GM15510 (cell line): Measurements from ENCODE around the gene GPR148.

ENCODE experiments used
- POLR2A ChIP-seq: IDR thresholded peaks from 3 replicates; pipeline ENCODE4 v1.6.1; 2011; ENCODE audit warnings: borderline replicate concordance; ENCODE audit not compliant: insufficient read length; ENCODE audit errors: extremely low read depth

Gene GPR148

DNA sequence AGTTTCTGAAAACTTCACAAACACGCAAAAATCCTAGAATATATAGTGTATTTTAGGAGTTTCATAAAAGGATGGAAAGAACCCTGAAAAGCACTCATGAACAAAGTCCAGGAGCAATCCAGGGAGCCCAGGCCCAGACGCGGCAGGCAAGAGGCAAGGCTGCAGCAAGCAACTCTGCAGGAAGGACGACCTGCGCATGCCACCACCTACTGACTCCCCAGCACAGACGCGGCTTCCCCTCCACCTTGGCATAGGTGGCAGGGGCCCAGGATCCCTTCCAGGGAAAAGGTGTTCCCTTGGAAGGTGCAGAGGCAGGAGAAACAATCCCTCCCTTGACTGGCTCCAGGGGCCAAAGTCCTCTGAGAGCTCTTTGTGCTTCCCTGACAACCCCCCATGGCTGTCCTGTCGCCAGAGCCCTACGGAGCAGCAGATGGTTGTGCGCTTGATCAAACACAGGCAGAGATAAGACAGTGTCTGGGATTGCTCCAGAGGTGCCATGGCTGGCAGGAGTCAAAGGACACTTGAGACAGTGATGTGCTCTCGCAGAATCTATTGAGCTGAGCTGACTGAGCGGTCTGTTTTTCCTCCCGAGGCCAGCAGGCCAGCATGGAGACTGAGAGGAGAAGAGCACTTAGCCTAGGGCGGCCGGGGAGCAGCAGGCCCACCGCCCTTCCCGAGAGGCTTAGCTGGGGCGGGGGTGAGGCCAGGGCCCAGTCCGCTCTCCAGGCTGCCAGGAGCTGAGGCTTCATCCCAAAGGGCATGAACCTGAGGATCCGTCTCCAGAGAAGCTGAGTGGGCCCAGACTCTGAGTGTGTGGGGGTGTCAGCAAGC is 15.6 kb downstream of the GPR148 start:
- TF ChIP-seq POLR2A = no peak

DNA sequence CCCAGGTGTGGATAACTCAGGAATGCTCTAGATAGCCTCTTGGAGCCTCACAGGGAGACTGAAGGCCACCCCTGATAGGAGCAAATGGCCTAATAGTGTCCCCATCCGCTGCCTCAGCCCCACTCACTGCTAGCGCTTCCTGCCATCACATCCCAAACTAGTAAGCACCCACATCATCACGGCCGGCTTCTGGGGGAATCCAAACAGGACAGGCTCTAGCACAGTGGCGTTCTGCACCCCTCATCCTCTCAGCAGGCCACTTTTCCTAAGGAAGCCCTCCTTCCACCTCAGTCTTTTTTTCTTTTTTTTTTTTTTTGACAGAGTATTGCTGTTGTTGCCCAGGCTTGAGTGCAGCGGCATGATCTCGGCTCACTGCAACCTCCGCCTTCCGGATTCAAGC is 20.2 kb downstream of the GPR148 start:
- TF ChIP-seq POLR2A = no peak

DNA sequence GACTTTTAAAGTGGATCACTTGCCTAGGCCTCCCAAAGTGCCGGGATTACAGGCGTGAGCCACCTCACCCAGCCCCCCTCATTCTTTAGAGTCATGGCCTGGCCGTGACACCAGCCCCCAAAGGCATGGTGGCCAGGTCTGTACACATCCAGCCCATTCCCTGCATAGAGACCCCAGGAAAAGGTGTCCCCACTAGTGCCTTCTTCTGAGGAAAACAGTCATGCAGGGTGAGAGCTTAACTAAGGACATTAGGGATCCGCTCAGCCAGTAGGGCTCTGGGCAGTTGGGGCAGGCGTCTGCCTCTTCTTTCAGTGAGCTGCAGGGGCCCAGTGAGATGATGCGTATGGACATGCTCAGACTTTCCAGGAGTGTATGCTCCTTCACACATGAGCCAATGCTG is 20.8 kb downstream of the GPR148 start:
- TF ChIP-seq POLR2A = no peak

DNA sequence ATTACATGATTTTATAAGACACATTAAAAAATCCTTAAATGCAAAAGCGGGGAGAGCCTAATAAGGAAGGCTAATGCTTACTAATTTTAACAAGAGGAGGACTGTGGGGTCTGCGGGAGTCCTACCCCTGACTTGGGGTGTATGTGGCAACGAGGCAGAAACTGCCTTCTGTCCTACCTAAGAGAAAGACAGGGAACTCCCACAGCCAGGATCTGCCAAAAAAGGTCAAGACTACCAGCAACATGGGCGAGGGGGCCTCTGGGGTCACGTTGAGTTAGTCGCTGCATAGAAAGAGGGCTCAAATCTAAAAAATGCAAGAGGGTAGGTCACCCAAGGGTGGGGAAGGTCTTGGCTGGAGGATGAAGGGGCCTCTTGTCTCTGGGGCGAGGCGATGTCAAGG is 25.9 kb downstream of the GPR148 start:
- TF ChIP-seq POLR2A = no peak

DNA sequence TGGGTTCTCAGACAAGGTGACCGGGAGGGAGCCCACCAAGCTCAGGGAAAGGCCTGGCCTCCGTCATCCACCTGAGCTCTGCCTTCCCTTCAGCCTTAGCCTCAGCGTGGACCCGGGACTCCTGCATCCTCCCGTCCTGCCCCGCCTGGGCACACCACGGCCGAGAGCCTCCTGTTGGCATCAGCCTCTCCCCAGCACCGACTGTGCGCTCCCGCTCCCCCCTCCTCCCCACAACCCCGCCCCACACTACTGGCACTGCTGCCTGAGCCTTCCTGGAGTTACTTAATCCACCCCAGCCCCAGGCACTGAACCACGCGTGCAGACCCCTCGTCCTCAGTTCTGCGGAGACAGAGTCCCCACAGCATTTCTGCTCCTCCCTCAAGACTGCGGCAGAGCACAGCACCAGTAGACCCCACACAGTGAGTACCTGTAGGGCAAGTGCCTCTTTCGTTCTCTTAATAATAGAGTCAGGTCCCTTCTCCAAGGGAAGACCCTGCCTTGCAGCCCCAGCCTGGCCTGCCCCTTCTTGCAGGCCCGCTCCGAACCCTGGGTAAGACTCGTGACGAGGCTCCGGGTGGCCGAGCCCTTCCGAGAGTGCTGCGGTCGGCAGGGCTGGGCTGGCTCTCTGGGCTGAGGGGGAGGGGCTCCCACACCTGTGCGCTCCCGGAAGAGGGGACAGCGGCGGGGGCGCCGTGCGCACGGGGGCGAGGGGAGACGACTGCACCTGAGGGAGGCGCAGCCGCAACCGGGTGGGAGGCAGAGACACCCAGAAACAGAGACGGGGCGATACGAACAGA is 26.6 kb downstream of the GPR148 start, which contains the start of gene AMER3:
Gene AMER3, plus strand, starts transcription at position 285 of the 797 bp plus-strand sequence. CDS start 6,533 bp downstream, outside the sequence.
- no peak for TF ChIP-seq POLR2A

DNA sequence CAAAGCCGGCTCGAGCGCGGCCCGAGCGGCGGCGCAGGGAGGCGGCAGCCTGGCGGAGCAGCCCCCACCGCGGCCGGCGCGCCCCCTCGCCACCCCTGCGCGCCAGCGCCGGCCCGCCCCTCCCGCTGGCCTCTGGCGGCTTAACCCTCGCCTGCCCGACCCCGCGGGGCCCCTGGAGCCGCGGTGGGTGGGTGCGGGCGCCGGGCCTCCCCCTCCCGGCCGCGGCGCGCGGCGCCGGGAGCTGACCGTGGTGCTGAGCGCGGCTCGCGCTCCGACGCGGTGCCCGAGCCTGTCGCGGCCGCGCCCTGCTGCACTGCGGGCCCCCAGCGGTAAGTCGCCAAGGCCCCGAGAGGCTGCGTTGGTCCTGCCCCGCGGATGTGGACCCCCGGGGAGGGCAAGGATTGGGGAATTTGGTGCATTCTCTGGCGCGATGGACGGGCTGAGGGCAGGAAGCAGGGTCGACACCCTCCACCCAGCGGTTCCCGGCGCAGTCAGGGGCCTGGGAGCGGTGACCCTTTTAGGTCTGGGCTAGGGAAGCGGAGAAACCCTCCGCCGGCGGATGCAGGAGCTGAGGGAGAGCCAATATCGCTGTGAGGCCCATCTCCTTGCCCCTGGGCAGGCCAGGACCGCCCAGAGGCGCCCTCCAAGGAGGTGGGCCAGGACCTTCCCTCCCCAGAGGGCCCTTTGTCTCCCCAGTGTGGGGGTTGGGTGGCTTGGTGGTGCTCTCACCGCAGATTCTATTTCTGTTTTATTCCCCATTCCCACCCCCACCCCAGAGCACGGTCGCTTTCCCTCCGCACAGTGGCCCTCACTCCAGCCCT is 27.4 kb downstream of the GPR148 start:
- no peak for TF ChIP-seq POLR2A

DNA sequence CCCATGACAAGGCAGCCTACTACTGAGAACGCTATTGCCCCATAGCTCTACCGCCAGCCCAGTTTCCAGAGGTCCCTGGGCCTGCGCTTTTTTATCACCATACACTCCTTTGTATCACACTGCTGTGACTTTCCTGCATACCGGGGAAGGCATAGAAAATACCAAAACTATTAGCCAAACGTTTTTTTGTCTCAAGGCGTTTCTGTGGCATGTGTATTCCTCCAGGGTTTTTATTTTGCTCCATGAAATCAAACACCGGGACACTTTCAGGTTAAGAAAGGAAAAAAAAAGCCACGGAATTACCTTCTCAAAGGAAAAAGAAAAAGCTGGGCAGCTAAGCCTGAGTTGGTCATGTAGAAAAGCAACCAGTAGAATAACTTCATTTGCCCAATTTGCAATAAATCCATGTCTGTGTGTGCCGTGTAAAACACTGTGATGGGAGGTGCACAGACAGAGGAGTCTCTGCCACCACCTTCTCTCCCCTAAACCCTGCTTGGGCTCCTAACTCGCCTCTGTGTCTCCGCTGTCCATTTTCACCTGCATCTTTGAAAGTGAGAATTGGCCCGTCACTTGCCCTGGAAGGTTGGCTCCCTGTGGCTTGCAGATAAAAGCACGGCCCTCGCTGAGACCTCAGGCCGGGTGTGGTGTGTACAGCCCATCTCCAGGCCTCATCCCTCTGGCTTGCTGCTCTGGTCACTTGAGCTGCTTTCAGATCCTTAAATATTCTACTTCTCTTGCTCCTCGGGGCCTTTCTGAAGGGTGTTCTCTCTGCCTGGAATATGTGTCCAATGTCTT is 28.2 kb downstream of the GPR148 start:
- no peak for TF ChIP-seq POLR2A

DNA sequence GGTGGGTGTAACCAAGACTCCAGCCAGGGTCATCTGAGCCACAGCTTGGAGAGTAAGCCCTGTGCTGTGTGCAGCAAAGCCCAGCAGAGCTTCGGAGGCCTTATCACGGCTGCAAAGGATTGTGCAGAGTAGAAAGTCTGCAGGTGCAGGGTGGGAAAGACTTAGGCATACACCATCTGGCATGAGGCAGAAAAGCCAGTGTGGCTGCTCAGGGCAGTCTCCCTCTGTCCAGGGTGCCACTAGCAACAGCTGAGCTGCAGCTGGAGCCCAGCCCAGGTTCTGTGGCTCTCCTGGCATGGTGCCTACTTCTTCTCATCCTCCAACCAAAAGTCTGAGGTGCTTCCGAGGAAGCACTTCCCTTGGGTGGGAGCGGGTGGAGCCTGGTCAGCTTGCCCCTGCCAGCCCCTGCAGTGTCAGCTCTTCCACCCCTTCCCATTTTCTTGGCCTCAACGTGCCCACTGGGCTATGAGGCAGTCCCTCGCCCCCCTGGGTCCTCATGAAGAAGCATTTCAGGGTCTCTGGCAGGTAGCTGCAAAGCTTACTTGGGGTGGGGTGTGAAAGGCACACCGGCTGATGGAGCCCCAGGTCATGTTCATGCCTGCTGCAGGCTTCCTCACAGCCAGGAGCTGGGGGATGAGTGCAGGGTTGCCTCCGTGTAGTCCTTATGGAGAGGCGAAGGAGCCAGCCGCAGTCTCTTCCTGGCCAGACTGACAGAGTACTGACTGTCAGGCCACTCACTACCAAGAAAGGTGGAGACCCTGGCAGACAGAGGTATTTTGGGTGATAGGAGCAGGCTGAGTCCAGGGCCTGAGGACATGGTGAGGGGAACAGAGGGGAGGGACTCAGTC is 31.3 kb downstream of the GPR148 start:
- no peak for TF ChIP-seq POLR2A

DNA sequence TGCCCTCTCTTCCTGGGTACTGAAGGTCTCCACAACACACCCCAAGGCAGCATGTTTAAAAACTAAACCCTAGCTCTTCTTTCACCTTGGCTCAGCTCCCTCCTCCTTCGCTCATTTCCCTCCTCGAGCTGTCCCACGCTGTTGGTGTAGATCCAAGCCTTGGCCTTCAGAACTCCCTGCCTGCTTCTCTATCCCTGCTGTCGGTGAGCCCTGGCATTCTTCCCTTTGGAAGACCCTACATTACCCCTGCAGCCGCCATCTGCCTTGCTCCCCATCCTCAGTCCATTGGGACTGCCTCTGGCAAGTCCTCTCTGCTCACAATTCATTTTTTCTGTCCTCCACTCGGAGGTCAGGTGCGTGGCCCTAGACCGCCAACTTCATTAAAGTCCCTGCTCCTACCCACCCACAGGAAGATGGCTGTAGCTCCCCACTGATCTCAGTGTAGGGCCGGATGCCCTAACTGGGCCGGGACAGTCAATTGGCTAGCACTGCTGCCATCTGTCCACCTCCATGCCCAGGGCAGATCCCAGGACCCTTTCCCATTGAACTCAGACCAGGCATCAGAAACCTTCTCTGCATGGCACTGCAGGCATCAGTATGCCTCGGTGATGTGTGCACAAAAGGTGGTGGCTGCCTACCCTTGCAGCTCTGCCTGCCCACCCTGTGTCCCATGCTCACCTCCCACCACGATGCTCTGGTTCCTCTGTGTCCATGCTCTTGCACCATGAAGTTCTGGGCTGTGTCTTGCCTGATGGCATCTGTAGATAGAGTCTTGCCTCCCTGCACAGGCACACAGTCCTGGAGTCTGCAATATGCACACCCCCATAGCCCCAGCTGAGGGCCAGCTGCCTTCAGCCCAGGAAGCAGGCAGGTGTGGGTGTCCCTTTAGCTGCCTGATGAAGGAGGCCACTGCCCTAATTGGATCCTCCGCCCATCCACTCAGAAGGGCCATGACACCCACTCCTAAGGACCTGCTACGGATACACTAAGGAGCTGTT is 32.2 kb downstream of the GPR148 start:
- no peak for TF ChIP-seq POLR2A

DNA sequence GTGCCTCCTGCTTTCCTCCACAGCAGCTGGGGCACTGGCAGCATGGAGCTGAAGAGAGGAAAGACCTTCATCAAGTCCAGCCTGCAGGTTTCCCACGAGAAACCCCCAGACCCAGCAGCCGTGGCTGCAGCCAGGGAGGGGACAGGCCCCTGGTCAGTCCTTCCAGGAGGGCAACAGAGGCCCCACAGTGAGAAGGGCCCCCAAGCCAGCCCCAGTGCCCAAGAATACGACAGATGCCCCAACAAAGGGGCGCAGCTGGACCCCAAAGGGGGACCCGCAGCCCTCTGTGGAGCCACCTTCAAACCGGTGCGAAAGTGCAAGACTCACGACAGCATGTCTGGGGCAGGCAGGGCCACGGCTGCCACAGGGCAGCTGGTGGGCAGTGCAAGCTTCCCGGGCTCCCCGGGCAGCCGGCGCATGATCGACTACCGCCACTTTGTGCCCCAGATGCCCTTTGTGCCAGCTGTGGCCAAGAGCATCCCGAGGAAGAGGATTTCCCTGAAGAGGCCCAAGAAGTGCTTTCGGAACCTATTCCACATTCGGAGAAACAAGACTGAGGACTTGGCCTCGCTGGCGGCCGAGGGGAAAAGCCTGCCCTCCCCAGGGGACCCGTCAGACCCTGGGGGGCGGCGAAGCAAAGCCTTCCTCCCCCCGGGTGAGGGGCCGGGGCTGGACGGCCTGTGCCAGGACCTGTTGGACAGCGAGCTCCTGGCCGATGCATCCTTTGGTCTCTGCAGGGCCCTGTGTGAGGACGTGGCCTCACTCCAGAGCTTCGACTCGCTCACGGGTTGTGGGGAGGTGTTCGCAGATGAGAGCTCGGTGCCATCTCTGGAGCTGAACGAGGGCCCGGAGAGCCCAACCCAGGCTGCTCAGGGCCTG is 33.4 kb downstream of the GPR148 start:
- no peak for TF ChIP-seq POLR2A

DNA sequence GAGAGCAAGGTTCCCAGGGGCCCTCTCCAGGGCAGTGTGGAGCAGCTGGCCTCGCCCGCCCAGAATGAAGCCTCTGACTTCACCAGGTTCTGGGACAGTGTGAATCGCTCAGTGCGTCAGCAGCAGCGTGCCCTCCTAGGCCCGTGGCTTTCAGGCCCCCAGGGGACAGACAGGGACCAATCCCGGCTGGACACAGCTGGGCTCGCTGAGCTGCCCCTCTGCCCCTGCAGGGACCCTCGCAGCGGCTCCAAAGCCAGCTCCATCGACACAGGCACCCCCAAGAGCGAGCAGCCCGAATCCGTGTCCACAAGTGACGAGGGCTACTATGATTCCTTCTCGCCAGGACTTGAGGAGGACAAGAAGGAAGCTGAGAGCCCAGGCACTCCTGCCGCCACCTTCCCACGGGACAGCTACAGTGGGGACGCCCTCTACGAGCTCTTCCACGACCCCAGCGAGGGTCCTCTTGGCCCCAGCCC is 34.1 kb downstream of the GPR148 start:
- TF ChIP-seq POLR2A = no peak
